SK-N-SH treated with all-trans-retinoic acid at 6 μM for 48 hours (cell line): Measurements from ENCODE around the gene GTF3C2.
A peak's percentile ranks its signal among the peaks of the same experiment; 100 is the strongest.

Source experiments
- ATAC-seq: fragments of 200-7000 bp; cut with Tn5 transposase; 3 replicates; pipeline ENCODE4 v1.9.1; 2020; ENCODE audit warnings: mild to moderate bottlenecking, moderate library complexity
- ARNTL ChIP-seq: fragments of 450-650 bp; formaldehyde crosslinking; IDR thresholded peaks from 2 replicates; pipeline ENCODE4 v1.5.0; 2020; ENCODE audit warnings: low read depth, mild to moderate bottlenecking, moderate library complexity, borderline replicate concordance
- BACH2 ChIP-seq: fragments of 250-450 bp; sonication (Bioruptor Pico); IDR thresholded peaks from 2 replicates; pipeline ENCODE4 v1.9.0; 2021; ENCODE audit warnings: mild to moderate bottlenecking, borderline replicate concordance
- CREB5 ChIP-seq: fragments of 250-450 bp; sonication (Bioruptor Pico); IDR thresholded peaks from 2 replicates; pipeline ENCODE4 v1.5.1; 2020; ENCODE audit warnings: low read depth, mild to moderate bottlenecking, moderate library complexity
- CSDC2 ChIP-seq: fragments of 250-450 bp; sonication (Bioruptor Pico); IDR thresholded peaks from 2 replicates; pipeline ENCODE4 v1.5.0; 2020; ENCODE audit warnings: mild to moderate bottlenecking, moderate library complexity
- ESRRG ChIP-seq: fragments of 250-450 bp; sonication (Bioruptor Pico); IDR thresholded peaks from 2 replicates; pipeline ENCODE4 v1.6.1; 2021; ENCODE audit warnings: mild to moderate bottlenecking
- GLIS3 ChIP-seq: fragments of 250-450 bp; sonication (Bioruptor Pico); IDR thresholded peaks from 2 replicates; pipeline ENCODE4 v1.5.0; 2020; ENCODE audit warnings: mild to moderate bottlenecking, moderate library complexity
- OSR1 ChIP-seq: fragments of 250-450 bp; sonication (Bioruptor Pico); IDR thresholded peaks from 2 replicates; pipeline ENCODE4 v1.8.0; 2022; ENCODE audit warnings: moderate library complexity, mild to moderate bottlenecking, inconsistent platforms
- PATZ1 ChIP-seq: fragments of 250-450 bp; sonication (Bioruptor Pico); IDR thresholded peaks from 2 replicates; pipeline ENCODE4 v1.8.0; 2020; ENCODE audit warnings: mild to moderate bottlenecking, moderate library complexity, borderline replicate concordance
- POU6F1 ChIP-seq: fragments of 250-450 bp; sonication (Bioruptor Pico); IDR thresholded peaks from 2 replicates; pipeline ENCODE4 v1.8.0; 2021; ENCODE audit warnings: low read depth, mild to moderate bottlenecking, moderate library complexity, borderline replicate concordance
- PPARA ChIP-seq: fragments of 250-450 bp; sonication (Bioruptor Pico); IDR thresholded peaks from 2 replicates; pipeline ENCODE4 v1.5.0; 2020; ENCODE audit warnings: mild to moderate bottlenecking, borderline replicate concordance
- RARB ChIP-seq: fragments of 250-450 bp; sonication (Bioruptor Pico); IDR thresholded peaks from 2 replicates; pipeline ENCODE4 v1.8.0; 2021; ENCODE audit warnings: mild to moderate bottlenecking, moderate library complexity
- SNAI2 ChIP-seq: fragments of 250-450 bp; sonication (Bioruptor Pico); IDR thresholded peaks from 2 replicates; pipeline ENCODE4 v1.5.0; 2020; ENCODE audit warnings: mild to moderate bottlenecking, moderate library complexity
- TCF4 ChIP-seq: fragments of 250-450 bp; sonication (Bioruptor Pico); IDR thresholded peaks from 2 replicates; pipeline ENCODE4 v1.8.0; 2021; ENCODE audit warnings: mild to moderate bottlenecking, moderate library complexity, borderline replicate concordance
- TOX ChIP-seq: fragments of 250-450 bp; sonication (Bioruptor Pico); IDR thresholded peaks from 2 replicates; pipeline ENCODE4 v1.8.0; 2021; ENCODE audit warnings: mild to moderate bottlenecking, moderate library complexity, borderline replicate concordance
- TSHZ2 ChIP-seq: fragments of 250-450 bp; sonication (Bioruptor Pico); IDR thresholded peaks from 2 replicates; pipeline ENCODE4 v1.5.0; 2020; ENCODE audit warnings: mild to moderate bottlenecking, moderate library complexity
- ZC3H10 ChIP-seq: fragments of 250-450 bp; sonication (Bioruptor Pico); IDR thresholded peaks from 2 replicates; pipeline ENCODE4 v1.5.1; 2021; ENCODE audit warnings: mild to moderate bottlenecking, moderate library complexity
- ZFP3 ChIP-seq: fragments of 250-450 bp; sonication (Bioruptor Pico); IDR thresholded peaks from 2 replicates; pipeline ENCODE4 v1.5.0; 2020; ENCODE audit warnings: mild to moderate bottlenecking, moderate library complexity
- ZFP30 ChIP-seq: fragments of 450-650 bp; formaldehyde crosslinking; IDR thresholded peaks from 2 replicates; pipeline ENCODE4 v1.5.0; 2022; ENCODE audit warnings: mild to moderate bottlenecking, moderate library complexity
- ZNF565 ChIP-seq: fragments of 450-650 bp; formaldehyde crosslinking; conservative IDR thresholded peaks from 2 replicates; pipeline ENCODE4 v1.5.0; 2020; ENCODE audit warnings: low read depth, mild to moderate bottlenecking, moderate library complexity
- ZNF8 ChIP-seq: fragments of 450-650 bp; formaldehyde crosslinking; IDR thresholded peaks from 2 replicates; pipeline ENCODE4 v1.5.0; 2020; ENCODE audit warnings: mild to moderate bottlenecking, moderate library complexity

GTF3C2 gene

GRCh38 chr2:27378096-27378808 lies 21.7 kb upstream of the GTF3C2 start:
- ATAC-seq, result peak; percentile 9
- TF ChIP-seq ARNTL (CRISPR knock-in tag) (no peak), TCF4 (no peak), PPARA (CRISPR knock-in tag) (no peak), CSDC2 (no peak), ZNF8 (no peak), ZNF565 (CRISPR knock-in tag) (no peak), ZFP30 (no peak), TOX (no peak), BACH2 (no peak), OSR1 (CRISPR knock-in tag) (no peak), CREB5 (CRISPR knock-in tag) (no peak), SNAI2 (CRISPR knock-in tag) (no peak), PATZ1 (CRISPR knock-in tag) (no peak), ZC3H10 (CRISPR knock-in tag) (no peak), ZFP3 (CRISPR knock-in tag) (no peak), POU6F1 (no peak), GLIS3 (CRISPR knock-in tag) (no peak), RARB (CRISPR knock-in tag) (no peak), TSHZ2 (CRISPR knock-in tag) (no peak), ESRRG (CRISPR knock-in tag) (no peak)

GRCh38 chr2:27377618-27378095 lies 21.1 kb upstream of the GTF3C2 start:
- no peak for TF ChIP-seq ZFP30
- no peak for TF ChIP-seq TSHZ2 (CRISPR knock-in tag)
- TF ChIP-seq ZFP3 (CRISPR knock-in tag), result no peak
- TF ChIP-seq CREB5 (CRISPR knock-in tag), result peak; percentile 11; the same call in 1 of the 2 replicates
- no peak for TF ChIP-seq POU6F1
- no peak for TF ChIP-seq ARNTL (CRISPR knock-in tag)

More at GRCh38 chr2:27377618-27378095, 21.1 kb upstream of the GTF3C2 start:
- no peak for ATAC-seq
